D721Med (cell line): ENCODE data around the gene TMEM132C.

Experiments
- DNase-seq: peaks from one replicate; pipeline ENCODE4 v3.0.0; 2011; ENCODE audit warnings: low spot score; ENCODE audit not compliant: insufficient read length
- FAIRE-seq: peaks from 2 replicates; lab custom pipeline; 2011; peaks lifted over from hg19 to GRCh38; lab: Jason Lieb, UNC
- TF ChIP-seq, protein P1 (sequence below): IDR thresholded peaks from 2 replicates; pipeline ENCODE4 v1.5.1; 2012; ENCODE audit warnings: mild to moderate bottlenecking, control low read depth; ENCODE audit not compliant: insufficient read depth; ENCODE audit errors: missing control alignments

The TMEM132C gene

GRCh38 chr12:128361400-128361995, 94.5 kb downstream of the TMEM132C start:
- DNase-seq (no peak), FAIRE-seq (no peak)
- TF ChIP-seq, protein P1, sequence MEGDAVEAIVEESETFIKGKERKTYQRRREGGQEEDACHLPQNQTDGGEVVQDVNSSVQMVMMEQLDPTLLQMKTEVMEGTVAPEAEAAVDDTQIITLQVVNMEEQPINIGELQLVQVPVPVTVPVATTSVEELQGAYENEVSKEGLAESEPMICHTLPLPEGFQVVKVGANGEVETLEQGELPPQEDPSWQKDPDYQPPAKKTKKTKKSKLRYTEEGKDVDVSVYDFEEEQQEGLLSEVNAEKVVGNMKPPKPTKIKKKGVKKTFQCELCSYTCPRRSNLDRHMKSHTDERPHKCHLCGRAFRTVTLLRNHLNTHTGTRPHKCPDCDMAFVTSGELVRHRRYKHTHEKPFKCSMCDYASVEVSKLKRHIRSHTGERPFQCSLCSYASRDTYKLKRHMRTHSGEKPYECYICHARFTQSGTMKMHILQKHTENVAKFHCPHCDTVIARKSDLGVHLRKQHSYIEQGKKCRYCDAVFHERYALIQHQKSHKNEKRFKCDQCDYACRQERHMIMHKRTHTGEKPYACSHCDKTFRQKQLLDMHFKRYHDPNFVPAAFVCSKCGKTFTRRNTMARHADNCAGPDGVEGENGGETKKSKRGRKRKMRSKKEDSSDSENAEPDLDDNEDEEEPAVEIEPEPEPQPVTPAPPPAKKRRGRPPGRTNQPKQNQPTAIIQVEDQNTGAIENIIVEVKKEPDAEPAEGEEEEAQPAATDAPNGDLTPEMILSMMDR = no peak

DNA sequence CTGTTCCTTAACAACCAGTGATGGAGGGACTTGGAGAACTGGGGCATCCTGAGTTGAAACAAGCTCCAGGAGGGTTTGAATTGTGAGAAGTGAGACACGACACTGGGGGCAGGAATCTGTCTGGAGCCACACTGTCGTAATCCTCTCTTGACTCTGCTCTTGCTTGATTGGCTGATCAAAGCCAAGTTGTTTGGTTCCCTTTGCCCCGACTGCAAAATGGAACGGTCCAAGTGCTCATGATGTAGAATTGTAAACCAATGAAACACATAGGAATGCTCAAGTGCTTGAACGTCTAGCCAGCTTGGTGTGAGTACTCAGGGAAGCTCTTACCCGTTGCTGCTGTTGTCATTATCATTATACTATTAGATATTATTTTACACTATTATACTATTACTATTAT, 98.1 kb downstream of the TMEM132C start:
- no peak for DNase-seq
- TF ChIP-seq, protein P1 = no peak
- FAIRE-seq = no peak

DNA sequence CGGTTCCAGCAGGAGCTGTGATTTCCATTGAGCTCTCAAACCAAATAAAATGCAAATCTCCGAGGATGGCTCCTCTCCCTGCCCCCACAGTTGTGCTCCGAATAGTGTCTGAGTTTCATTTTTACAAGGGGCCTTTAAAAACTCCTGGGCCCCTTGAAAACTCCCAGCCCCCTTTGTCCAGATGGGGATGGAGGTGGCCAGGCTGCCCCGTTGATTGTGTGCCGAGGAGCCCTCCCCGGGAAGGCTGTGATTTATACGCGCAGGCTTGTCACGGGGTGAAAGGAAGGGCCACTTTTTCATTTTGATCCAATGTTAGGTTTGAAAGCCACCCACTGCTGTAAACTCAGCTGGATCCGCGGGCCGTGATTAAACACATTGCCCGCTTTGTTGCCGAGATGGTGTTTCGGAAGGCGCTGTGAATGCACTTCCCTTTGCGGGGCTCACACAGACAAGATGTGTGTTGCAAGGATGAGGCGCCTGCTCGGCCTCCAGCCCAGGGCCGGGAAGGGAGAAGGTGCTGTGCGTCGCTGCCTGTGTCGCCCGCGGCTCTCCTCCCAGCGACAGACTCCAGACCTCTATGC, 98.8 kb downstream of the TMEM132C start:
- FAIRE-seq (no peak), DNase-seq (no peak)
- TF ChIP-seq, protein P1 = no peak

GRCh38 chr12:128367961-128368360, 101.0 kb downstream of the TMEM132C start:
- no peak for FAIRE-seq
- TF ChIP-seq, protein P1 = no peak
- no peak for DNase-seq

DNA sequence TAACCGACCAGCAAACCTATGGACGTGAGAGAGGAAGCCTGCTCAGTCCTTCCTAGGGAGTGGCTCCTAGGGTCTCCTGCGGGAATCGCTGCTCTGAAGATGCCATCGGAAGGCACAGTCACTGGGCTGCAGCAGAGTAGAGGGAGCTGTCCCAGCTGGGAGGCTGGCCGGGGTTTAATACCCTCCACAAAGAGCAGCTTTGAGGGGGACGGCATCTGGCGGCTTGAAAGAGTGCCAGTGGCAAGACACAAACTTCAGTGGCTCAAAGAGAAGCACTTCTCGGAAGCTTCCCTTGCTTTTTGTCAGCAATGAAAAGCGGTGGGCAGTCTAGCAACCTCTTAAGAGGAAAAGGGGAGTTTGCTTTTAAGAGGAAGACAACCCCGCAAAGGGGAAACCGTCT, 114.6 kb downstream of the TMEM132C start:
- DNase-seq (no peak), FAIRE-seq (no peak)
- TF ChIP-seq, protein P1 = peak; percentile 6

- DNase-seq (no peak), FAIRE-seq (no peak)
- TF ChIP-seq, protein P1 = no peak
These were observed 115.0 kb downstream of the TMEM132C start for GRCh38 chr12:128381946-128382345.

DNA sequence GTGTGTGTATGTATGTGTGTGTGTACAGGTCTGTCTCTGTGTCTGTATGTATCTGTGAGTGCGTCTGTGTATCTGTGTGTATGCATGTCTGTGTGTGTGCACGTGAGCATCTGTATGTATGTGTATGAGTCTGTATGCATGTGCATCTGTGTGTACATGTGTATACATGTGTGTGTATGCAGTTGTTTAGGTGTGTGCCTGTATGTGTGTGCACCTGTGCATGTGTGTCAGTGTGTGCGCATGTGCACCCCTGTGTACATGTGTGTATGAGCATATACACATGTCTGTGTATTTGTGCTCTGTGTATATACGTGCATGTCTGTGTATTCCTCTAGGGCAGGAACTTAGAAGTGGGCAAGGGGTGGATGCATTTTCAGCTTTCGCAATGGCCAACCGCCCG, 116.0 kb downstream of the TMEM132C start:
- FAIRE-seq (no peak), DNase-seq (no peak)
- TF ChIP-seq, protein P1 = no peak
